GM21717 (cell line): ENCODE data around the gene IMPG2.
"Not testable (repeated sequence)": the region's sequence is repeated elsewhere in the genome, so short reads cannot be mapped to it uniquely, and the experiment has no call there.

ENCODE experiments used
- ATAC-seq: cut with Tn5 transposase; IDR thresholded peaks from one replicate; pipeline ENCODE4 v1.9.1; 2021; ENCODE audit warnings: mild to moderate bottlenecking, moderate library complexity; ENCODE audit not compliant: unreplicated experiment

Gene IMPG2

DNA sequence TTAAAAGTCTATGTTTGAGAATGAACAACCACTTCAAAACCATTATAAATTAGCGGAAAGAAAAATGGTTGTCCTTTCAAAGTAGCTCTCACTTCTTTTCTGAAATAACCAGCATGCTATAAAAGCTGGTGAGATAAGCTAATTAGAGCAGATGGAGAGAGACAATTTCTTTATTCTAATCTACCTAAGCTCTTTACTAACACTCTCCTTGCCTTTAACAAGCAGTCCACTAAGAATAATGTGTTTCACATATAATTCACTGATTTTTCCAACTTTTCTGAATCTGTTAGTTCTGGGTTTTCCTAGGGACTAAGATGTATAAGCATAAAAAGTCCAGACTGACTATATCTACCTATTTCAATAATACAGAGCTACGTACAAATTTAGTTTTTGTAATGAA lies at the start of gene IMPG2:
TSS of gene IMPG2 (minus strand) at position 101 of the 400 bp plus-strand sequence. CDS start 203 bp downstream, outside the sequence.
- ATAC-seq = no peak

DNA sequence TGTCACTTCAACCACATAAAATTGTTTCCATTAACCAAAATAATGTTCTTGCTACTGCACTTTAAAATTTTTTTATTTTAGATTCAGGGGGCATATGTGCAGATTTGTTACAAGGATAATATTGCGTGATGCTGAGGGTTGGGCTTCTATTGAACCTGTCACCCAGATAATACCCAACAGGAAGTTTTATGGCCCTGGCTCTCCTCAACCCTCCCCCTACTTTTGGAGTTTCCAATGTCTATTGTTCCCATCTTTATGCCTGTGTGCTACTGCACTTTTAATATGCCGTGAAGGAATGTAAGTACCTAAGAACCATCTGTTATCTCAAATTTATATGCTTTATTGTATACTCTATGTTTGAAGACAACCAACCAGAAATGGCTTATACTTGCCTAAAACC lies 42.0 kb upstream of the IMPG2 start:
- no peak for ATAC-seq

DNA sequence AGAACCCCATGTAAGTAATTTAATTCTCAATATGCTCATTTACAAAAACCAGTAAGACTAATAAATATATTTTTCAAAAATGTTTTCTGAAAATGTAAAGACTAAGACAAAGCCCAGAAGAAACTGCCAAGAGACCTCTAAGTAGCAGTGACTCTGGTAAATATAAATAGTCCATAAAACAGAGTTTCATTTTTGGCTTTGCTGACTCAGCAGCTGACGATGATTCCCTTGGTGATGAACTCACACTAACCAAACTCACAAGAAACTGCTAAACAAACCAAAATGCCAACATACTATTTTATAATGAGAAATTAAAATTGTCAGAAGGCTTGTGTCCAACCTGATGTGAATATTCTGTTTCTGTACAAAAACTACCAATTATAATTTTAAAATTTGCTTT lies 31.5 kb upstream of the IMPG2 start:
- no peak for ATAC-seq

DNA sequence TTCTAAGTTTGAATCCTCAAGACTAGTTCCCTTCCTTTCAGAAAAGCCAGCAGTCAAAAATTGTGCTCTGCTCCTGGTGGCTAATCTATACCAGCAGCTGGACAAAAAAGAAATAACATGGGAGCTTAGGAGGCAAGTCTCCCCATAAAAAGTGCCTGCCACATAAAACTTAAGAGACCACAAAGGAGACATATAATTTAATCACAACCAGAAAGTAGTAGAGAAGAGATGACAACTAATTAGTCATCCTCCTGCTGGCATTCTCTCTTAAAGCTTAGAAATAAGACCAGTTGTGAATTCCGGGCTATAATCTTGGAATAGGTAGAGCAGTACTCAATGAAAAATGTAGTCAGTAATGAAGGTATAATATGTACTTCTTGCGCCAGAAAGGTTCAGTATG lies 20.2 kb upstream of the IMPG2 start:
- no peak for ATAC-seq

DNA sequence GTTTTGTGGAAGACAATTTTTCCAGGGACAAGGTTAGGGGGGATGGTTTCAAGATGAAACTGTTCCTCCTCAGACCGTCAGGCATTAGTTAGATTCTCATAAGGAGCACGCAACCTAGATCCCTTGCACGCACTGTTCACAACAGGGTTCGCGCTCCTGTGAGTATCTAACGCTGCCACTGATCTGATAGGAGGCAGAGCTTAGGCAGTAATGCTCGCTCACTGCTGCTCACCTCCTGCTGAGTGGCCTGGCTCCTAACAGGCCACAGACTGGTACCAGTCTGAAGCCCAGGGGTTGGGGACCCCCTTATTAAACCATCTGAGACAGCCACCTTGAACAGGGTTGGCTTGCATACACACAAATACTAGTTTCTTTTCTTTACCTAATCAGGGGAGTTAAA lies 13.5 kb upstream of the IMPG2 start:
- ATAC-seq = no peak

DNA sequence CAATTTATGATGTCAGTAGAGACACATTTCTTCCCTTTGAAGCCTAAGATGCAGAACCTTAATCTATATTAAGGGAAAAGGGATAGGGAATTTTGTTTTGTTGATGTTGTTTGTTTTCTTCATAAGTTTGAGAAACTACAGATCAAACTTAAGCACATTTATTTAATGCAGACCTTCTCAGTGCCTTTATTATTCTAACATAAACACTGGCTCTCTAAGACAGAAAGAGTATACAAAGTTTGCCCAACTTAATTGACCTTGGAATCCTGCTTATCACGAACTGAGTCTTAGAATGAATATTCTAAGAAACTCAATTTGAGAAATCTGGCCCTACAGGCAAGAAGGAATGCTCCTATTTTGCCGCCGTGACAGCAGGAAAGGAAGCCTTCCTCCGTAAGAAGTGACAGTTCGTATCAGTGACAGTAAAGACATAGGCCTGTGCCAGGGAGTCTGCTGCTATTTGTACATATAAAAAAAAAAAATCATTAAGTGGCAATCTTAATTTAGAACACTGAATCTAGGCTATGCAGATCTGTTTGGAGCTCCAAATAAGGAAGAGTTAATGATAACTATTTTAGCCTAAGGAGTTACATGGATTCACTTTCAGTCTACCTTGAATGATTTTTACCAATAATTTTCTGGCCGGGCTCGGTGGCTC lies 8.8 kb upstream of the IMPG2 start:
- ATAC-seq = no peak

DNA sequence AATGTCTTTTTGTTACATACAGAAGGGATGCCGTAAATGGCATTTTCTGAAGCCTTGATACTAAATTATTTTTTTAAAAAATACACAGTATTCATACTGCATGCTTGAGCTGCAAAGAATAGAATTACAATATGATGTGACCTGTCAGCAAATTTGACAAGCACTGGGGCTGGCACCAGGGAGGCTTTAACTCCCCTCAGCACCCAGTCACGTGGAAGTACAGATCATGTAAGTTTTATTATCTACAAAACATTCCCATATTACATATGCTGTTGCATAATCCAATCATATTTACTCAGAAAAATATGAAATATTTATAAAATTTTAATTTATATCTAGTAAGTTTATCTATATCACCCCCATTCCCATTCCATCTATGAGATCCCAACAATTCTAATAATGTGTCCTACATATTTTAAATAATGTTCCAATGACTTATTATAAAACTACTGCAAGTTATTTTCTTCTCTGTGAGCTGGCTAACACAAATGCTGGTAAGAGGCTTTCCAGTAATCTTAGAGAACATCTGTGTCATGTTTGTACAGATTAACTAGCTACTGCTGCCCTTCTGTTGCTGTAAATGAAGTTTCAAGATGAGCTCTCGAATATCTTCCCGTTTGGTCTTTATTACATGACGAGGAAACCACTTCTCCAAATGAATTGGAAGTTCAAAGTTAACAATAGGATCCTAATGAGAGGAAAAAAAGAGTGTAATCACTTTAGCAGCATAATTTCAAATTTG lies 5.2 kb upstream of the IMPG2 start:
- ATAC-seq = no peak

DNA sequence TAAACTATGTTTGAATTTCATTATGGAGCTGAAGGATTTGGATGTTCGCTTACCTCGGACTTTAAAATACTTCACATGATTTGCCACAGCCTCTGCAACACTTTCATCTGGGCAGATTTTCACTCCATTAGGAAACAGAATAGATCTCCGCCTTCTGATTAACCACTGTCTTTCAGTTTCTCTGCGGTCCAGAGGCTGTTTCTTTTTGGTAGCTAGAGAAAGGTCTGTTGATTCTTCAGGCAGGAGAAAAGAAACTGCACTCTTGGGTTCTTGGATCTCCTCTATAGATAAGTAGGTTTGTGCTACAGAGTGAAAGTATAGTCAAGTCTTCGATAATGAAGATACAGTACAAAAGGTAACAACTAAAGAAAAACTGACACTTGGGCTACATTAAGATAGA lies 844 bp downstream of the IMPG2 start:
- ATAC-seq = no peak

DNA sequence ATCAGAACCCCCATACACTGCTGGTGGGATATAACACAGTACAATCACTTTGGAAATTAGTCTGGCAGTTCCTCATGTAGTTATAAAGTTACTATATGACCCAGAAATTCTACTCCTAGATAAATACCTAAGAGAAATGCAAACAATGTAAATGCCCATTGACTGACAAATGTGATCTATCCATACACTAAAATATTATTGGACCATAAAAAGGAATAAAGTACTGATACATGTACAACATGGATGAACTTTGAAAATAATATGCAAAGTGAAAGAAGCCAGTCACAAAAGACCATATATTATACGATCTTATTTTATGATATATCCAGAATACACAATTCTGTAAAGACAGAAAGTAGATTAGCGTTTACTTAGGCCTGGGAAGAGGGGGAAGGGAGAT lies 7.8 kb downstream of the IMPG2 start:
- ATAC-seq = no peak

DNA sequence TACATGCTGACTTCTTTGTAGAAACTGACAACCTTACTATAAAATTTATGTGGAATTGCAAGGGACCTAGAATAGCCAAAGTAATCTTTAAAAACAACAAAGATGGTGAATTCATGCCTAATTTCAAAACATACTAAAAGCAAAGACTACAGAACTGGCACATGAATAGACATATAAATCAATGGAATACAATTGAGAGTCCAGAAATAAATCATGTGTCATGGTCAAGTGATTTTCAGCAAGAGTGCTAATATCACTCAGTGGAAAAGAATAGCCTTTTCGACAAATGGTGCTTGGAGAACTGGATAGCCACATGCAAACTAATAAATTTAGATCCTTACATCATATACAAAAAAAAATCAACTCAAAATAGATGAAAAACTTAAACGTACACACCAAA lies 8.7 kb downstream of the IMPG2 start:
- no peak for ATAC-seq

DNA sequence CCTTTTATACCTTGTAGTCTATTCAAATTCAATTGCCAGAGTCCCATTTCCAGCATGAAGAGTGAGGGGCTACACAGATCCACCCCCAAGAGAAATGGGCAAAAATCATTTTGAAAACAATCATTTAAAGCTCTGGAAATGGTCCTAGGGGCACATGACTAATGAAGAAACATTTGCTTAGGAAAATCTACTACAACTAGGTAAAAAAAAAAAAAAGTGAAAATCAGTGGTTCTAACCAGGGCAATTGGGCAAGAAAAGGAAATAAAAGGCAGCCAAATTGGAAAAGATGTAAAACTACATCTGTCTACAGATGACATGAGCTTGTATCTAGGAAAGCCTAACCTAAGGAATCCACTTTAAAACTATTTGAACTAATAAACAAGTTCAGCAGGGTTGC lies 9.4 kb downstream of the IMPG2 start:
- no peak for ATAC-seq

DNA sequence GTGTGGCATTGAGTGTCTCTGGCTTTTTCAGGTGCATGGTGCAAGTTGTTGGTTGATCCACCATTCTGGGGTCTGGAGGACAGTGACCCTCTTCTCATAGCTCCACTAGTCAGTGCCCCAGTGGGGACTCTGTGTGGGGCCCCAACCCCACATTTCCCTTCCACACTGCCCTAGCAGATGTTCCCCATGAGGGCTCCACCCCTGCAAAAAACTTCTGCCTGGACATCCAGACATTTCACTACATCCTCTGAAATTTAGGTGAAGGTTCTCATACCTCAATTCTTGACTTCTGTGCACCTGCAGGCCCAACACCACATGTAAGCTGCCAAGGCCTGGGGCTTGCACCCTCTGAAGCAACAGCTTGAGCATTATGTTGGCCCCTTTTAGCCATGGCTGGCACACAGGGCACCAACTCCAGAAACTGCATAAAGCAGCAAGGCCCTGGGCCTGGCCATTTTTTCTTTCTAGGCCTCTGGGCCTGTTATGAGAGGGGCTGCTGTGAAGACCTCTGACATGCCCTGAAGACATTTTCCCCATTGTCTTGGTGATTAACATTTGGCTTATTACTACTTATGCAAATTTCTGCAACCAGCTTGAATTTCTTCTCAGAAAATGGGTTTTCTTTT lies 12.1 kb downstream of the IMPG2 start:
- ATAC-seq = not testable (repeated sequence)

DNA sequence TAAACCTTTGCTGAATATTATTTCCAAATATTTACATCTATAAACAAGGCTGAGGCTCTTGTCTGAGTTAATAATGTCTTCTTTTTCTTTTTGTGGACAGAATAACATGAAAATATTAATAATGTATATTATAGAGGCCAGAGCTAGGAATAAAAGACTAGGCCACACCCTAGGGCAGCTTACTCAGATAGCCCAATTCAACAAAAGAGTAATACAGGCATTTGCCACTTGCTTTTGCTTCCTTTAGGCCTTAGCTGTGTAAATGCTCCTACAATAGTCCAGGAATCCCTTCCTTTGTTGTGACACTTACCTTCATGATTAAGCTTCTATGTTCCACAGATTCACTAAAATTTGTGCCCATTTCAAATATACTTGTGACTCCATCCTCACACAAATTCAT lies 16.5 kb downstream of the IMPG2 start:
- no peak for ATAC-seq

DNA sequence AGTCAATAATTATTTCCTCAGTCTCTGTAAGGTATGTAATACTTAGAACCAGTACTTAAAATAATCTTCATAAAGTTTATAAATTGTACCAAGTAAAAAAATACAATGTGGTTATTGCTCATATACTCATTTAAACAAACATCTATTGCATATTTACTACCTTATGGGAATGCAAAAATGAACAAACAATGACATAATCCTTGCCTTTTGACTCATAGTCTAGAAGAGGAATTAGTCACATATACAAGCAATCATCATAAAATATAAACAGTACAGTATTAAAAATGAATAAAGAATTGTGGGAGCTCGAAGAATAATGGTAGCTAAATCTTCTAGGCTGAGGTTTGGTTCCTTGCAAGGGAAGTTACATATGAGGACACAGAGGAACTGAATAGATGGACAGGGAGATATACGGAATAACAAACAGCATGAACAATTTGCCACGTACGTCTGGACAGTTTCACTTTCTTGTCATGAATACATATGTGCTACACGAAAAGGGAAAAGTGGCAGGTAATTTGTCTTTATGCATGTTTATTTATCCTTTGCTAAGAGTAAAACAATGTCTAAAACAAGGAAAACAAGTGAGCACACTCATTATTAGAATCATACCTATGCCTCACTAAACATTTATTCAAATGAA lies 17.2 kb downstream of the IMPG2 start:
- no peak for ATAC-seq

DNA sequence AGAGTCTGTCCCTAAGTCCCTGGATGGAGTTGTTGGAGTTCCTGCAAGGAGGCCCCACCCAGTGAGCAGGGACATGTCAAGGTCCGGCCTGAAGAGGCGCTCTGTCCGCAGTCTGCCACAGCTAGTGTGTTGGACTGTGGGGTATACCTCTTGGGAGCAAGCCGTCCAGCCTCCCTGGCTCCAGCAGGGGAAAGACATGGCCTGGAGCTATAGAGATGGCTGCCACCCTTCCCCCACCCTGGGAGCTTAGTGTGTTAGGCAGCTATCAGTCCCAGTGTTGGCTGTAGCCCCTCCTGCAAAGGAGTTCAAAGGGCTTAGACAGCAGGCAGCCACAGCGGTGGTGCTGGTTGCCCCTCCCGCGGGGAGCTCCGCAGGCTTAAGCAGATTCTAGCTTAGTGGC lies 20.3 kb downstream of the IMPG2 start:
- no peak for ATAC-seq

DNA sequence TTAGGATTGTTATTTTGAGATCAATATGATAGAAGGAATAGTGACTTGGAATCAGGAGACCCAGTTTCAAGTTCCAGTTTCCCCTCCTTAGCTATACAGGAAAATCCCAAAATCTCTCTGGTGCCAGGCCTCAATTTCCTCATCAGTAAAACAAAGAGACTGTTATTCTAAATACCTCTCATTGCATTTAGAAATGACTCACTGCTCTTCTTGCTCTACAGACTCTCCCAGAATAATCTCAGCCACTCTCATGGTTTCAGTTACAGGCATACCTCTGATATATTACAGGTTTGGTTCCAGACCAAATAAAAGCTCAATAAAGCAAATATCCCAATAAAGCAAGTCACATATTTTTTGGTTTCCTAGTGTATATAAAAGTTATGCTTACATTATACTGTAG lies 28.3 kb downstream of the IMPG2 start:
- ATAC-seq = no peak

DNA sequence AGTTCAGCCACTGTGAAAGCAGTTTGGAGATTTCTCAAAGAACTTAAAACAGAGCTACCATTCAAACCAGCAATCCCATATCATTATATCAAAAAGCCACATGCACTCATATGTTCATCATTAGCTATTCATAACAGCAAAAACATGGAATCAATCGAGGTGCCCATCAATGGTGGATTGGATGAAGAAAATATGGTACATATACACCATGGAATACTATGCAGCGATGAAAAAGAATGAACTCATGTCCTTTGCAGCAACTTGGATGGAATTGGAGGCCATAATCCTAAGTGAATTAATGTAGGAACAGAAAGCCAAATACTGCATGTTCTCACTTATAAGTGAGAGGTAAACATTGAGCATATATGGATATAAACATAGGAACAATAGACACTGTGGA lies 32.1 kb downstream of the IMPG2 start:
- ATAC-seq = no peak

DNA sequence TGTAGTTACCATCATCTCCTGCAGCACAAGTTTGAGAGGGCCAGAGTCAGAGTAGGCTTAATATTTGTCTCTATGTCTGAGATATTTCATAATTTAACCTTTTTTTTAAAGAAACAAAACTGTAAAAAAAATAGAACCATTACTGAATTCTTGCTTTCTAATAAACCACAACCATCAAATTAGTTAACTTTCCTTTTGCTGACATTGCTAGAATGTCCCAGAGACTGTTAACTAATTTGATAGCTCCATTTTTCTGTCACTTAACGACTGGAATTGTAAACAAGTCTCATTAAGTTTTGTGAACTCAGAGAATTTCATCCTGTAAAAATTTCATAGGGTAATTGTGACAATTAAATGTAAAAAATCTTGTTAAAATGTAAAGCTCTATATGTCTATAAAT lies 35.6 kb downstream of the IMPG2 start:
- no peak for ATAC-seq

DNA sequence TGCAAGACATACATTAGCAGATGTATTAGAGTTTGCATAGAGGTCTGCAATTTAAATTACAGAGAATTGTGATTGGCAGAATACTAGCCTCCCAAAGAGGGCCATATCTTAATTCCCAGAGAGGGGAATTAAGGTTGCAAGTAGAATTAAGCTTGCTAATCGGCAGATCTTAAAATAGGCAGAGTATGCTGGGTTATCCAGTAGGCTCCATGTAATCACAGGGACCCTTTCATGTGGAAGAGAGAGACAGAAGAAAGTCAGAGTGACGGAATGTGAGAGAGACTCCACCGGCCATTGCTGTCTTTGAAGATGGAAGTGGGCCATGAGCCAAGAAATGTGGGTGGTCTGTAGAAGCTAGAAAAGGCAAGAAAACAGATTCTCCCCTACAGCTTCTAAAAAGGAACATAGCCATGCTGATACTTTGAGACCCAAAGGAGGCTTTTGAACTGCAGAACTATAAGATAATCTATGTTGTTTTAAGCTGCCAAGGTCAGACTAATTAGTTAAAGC lies 38.8 kb downstream of the IMPG2 start:
- ATAC-seq = no peak

DNA sequence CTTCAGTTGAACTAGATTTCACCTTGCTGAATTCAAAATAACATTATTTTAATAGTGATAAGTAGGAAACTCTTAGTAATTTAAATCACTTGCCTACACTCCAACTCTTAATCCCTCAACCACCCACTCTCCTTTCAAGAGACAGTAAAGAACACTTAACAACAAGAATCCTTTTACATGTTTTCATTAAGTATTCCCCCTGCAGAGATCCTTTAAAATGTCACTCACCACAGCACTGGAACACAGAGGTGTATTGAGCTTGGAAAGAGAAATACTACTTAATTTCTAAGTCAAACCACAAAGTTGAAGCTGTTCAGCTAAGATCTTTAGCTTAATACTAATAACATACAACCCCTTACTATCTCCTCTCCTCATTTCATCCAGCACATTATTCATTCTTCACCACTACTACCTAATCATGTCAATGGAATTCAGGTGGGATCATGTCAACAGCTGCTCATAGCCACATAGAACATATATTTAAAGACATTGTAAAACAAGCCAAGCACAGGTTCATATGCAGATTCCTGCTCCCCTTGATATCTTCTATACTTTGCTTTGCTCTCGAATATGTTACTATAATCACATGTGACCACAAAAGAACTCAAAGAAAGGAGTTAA lies 40.5 kb downstream of the IMPG2 start:
- ATAC-seq = no peak

DNA sequence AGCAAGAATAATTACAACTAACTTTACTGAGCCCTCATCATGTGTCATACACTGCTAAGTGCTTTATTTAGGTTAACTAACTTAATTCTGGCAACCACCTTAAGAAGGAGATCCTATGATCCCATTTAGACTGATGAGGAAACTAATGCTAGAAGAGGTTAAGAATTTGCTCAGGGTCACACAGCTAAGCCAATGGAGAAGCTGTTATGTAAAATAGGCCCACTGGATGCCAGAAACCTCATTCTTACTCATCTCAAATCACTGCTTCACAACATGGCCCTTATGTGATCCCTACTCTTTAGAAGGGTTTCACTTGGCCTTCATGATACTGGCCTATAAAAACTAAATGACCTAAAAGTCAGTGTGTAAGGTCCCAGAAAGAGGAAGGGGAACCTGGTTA lies 41.2 kb downstream of the IMPG2 start:
- ATAC-seq = no peak
